Measurements from ENCODE around the gene ADPRH. TPM values are rescaled to one million over a fixed set of nuclear protein-coding genes. Genes with fewer than 3 reads are reported as not detected.
A peak's percentile ranks its signal among the peaks of the same experiment; 100 is the strongest.

The ADPRH gene
- total and polyA plus RNA-seq, 9 donors: 4.0 to 10.3 (median 7.9) TPM

DNA sequence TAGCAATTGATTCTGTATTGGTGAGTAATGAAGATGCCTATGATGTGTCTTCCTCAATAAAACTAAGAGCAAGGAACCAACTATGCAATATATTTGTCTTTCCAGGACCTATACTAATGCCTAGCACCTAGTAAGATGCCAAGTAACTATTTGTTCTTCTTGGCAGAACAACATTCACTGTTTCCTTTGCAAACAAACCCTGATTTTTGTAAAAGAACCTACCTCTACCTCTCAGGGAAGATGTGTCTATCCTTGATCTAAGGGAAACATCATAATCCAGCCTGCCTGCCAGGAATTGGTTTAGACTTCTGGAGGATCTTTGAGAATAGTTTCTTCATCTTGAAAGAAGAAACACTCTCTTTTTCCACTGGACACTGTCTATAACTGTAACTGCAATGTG lies 3.8 kb upstream of the ADPRH start:
- H3K4me3 ChIP-seq (ENCODE audit: low read length): no peak overlapping the region

GRCh38 chr3:119580067-119580760 lies 922 bp downstream of the ADPRH start:
- WGBS (ENCODE audit: insufficient coverage): 16% methylated on average over 6 of the region's 16 CpGs
- peaks cover 6% of the 10 kb centered on the region for H3K4me1 ChIP-seq (ENCODE audit: control insufficient read depth, insufficient read depth, low read length)
- no peaks in the 10 kb centered on the region for H3K9me3 ChIP-seq (replicated peaks; ENCODE audit: control insufficient read depth, low read depth, low read length)
- peak overlapping the region; percentile 95 for H3K27ac ChIP-seq (ENCODE audit: low read length)
- peak; percentile 91 for DNase-seq
- peak overlapping the region; percentile 64 for H3K4me3 ChIP-seq (ENCODE audit: low read length)
- no peaks in the 10 kb centered on the region for H3K27me3 ChIP-seq (ENCODE audit: control insufficient read depth, insufficient read depth, low read length)
- no peaks in the 10 kb centered on the region for H3K36me3 ChIP-seq (ENCODE audit: control insufficient read depth, insufficient read depth, low read length)

More for the DNA sequence above, 3.8 kb upstream of the ADPRH start:
- Histone ChIP-seq H3K36me3 (ENCODE audit: control insufficient read depth, insufficient read depth, low read length) (no peaks in the 10 kb centered on the region), H3K9me3 (replicated peaks; ENCODE audit: control insufficient read depth, low read depth, low read length) (no peaks in the 10 kb centered on the region), H3K27ac (ENCODE audit: low read length) (no peak overlapping the region), H3K27me3 (ENCODE audit: control insufficient read depth, insufficient read depth, low read length) (no peaks in the 10 kb centered on the region), H3K4me1 (ENCODE audit: control insufficient read depth, insufficient read depth, low read length) (peaks cover 9% of the 10 kb centered on the region)
- DNase-seq: no peak

DNA sequence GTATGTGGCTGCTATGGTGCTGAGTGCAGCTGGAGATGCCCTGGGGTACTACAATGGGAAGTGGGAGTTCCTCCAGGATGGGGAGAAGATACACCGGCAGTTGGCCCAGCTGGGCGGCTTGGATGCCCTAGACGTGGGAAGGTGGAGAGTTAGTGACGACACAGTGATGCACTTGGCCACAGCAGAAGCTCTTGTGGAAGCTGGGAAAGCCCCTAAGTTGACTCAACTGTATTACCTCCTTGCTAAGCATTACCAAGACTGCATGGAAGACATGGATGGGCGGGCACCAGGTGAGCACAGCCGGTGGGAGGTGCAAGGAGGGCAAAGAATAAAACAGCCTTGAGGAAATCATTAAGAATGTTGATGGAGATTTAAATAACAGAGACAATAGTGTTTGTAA lies 2.9 kb downstream of the ADPRH start:
- no peaks in the 10 kb centered on the region for H3K9me3 ChIP-seq (replicated peaks; ENCODE audit: control insufficient read depth, low read depth, low read length)
- H3K4me1 ChIP-seq (ENCODE audit: control insufficient read depth, insufficient read depth, low read length): peaks cover 6% of the 10 kb centered on the region
- no peak overlapping the region for H3K27ac ChIP-seq (ENCODE audit: low read length)
- no peaks in the 10 kb centered on the region for H3K27me3 ChIP-seq (ENCODE audit: control insufficient read depth, insufficient read depth, low read length)
- 88% methylated on average over 6 of the region's 6 CpGs for WGBS (ENCODE audit: insufficient coverage)
- H3K4me3 ChIP-seq (ENCODE audit: low read length): no peak overlapping the region
- DNase-seq: no peak
- H3K36me3 ChIP-seq (ENCODE audit: control insufficient read depth, insufficient read depth, low read length): peaks cover 5% of the 10 kb centered on the region

GRCh38 chr3:119585208-119585607 lies 5.9 kb downstream of the ADPRH start:
- no peak for DNase-seq
- no peaks in the 10 kb centered on the region for H3K27me3 ChIP-seq (ENCODE audit: control insufficient read depth, insufficient read depth, low read length)
- peaks cover 2% of the 10 kb centered on the region for H3K9me3 ChIP-seq (replicated peaks; ENCODE audit: control insufficient read depth, low read depth, low read length)
- no peak overlapping the region for H3K4me3 ChIP-seq (ENCODE audit: low read length)
- peaks cover 10% of the 10 kb centered on the region for H3K36me3 ChIP-seq (ENCODE audit: control insufficient read depth, insufficient read depth, low read length)
- H3K4me1 ChIP-seq (ENCODE audit: control insufficient read depth, insufficient read depth, low read length): peaks cover 4% of the 10 kb centered on the region
- WGBS (ENCODE audit: insufficient coverage): 89% methylated on average over 9 of the region's 10 CpGs
- H3K27ac ChIP-seq (ENCODE audit: low read length): no peak overlapping the region

DNA sequence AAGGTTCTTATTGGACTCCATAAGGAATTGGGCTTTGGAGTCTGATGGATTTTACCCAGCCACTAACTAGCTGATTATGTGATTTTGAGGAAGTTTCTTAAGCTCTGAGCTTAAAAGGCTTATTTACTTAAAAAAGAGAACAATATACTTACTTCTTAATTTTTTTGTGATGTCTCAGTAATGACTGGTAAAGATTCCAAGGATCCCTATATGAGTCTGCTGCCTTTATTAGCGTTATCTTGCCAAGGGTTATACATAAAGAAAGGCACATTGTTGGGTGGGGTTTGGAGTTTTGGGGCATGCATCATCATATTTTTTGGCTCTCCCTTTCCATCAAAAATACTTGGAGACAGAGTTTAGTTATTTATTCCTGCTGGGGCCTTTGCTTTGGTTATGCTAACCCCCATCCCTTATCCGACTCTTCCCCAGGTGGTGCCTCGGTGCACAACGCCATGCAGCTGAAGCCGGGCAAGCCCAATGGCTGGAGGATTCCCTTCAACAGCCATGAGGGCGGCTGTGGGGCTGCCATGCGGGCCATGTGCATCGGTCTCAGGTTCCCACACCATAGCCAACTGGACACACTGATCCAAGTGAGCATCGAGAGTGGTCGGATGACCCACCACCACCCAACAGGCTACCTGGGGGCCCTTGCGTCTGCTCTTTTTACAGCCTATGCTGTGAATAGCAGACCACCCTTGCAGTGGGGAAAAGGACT lies 6.7 kb downstream of the ADPRH start:
- DNase-seq: no peak
- no peak overlapping the region for H3K27ac ChIP-seq (ENCODE audit: low read length)
- no peak overlapping the region for H3K4me3 ChIP-seq (ENCODE audit: low read length)
- WGBS (ENCODE audit: insufficient coverage): 89% methylated on average over 8 of the region's 11 CpGs
- no peaks in the 10 kb centered on the region for H3K27me3 ChIP-seq (ENCODE audit: control insufficient read depth, insufficient read depth, low read length)
- peaks cover 7% of the 10 kb centered on the region for H3K9me3 ChIP-seq (replicated peaks; ENCODE audit: control insufficient read depth, low read depth, low read length)
- H3K36me3 ChIP-seq (ENCODE audit: control insufficient read depth, insufficient read depth, low read length): peaks cover 10% of the 10 kb centered on the region
- no peaks in the 10 kb centered on the region for H3K4me1 ChIP-seq (ENCODE audit: control insufficient read depth, insufficient read depth, low read length)

GRCh38 chr3:119586733-119587172 lies 7.5 kb downstream of the ADPRH start:
- Histone ChIP-seq H3K27ac (ENCODE audit: low read length) (no peak overlapping the region), H3K27me3 (ENCODE audit: control insufficient read depth, insufficient read depth, low read length) (no peaks in the 10 kb centered on the region), H3K4me3 (ENCODE audit: low read length) (no peak overlapping the region), H3K4me1 (ENCODE audit: control insufficient read depth, insufficient read depth, low read length) (no peaks in the 10 kb centered on the region), H3K36me3 (ENCODE audit: control insufficient read depth, insufficient read depth, low read length) (peaks cover 10% of the 10 kb centered on the region), H3K9me3 (replicated peaks; ENCODE audit: control insufficient read depth, low read depth, low read length) (peaks cover 7% of the 10 kb centered on the region)
- WGBS (ENCODE audit: insufficient coverage): no CpG with 5 or more reads among the region's 3 CpGs
- DNase-seq: no peak

DNA sequence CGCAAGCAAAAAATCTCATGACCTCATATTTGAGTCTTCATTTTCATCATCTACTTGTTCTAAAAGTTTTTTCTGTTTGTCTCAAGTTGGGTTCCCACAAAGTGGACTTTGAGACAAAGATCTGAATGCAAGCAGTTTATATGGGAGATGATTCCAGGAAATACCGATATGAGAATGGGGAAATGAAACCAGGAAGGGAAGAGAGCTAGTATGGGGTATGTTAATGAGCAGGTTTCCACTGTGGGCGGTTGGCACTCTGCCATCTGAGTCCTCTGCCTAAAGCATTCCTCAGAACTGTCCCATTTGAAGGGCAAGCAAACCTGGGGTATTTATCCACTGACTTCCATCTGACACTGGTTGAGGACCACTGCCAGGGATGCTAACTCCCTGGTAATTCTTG lies 8.8 kb downstream of the ADPRH start:
- Histone ChIP-seq H3K9me3 (replicated peaks; ENCODE audit: control insufficient read depth, low read depth, low read length) (peaks cover 7% of the 10 kb centered on the region), H3K36me3 (ENCODE audit: control insufficient read depth, insufficient read depth, low read length) (peaks cover 10% of the 10 kb centered on the region), H3K4me3 (ENCODE audit: low read length) (no peak overlapping the region), H3K27me3 (ENCODE audit: control insufficient read depth, insufficient read depth, low read length) (no peaks in the 10 kb centered on the region), H3K27ac (ENCODE audit: low read length) (no peak overlapping the region), H3K4me1 (ENCODE audit: control insufficient read depth, insufficient read depth, low read length) (no peaks in the 10 kb centered on the region)
- WGBS (ENCODE audit: insufficient coverage): 73% methylated on average over 2 of the region's 3 CpGs
- peak; percentile 74 for DNase-seq

DNA sequence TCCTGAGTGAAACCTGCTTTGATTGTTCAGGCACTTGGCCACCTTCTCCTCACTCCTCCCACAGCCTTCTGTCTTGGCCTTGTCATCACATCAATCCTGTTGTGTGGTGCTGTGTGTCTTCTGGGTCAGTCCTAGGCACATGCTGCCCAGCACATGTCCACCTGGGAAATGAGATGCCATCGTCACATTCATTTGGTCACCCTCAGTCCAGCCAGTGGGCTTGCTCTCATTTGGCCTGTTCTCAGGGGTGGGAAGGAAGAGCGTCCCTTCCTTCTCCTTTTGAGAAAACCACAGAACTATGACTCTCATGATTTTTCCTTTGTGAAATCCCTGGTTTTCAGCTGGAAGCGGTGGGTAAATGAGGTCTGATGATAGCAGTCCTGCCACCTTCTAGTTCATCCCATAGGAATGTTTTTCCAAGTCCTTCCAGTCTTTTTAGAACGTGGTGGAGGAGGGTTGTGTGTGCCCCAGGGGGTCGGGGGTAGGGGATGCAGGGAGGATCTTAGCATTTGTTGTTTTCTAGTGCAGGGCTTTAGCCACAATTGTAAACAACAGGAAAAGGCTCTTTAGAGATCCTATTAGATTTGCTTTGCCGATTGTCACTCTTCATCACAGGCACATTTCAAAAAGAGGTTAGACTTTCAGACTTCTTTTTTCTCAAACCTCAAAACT lies 9.9 kb downstream of the ADPRH start:
- peak; percentile 42 for DNase-seq
- Histone ChIP-seq H3K36me3 (ENCODE audit: control insufficient read depth, insufficient read depth, low read length) (peaks cover 10% of the 10 kb centered on the region), H3K9me3 (replicated peaks; ENCODE audit: control insufficient read depth, low read depth, low read length) (peaks cover 7% of the 10 kb centered on the region), H3K4me3 (ENCODE audit: low read length) (no peak overlapping the region), H3K27me3 (ENCODE audit: control insufficient read depth, insufficient read depth, low read length) (no peaks in the 10 kb centered on the region), H3K27ac (ENCODE audit: low read length) (no peak overlapping the region), H3K4me1 (ENCODE audit: control insufficient read depth, insufficient read depth, low read length) (no peaks in the 10 kb centered on the region)
- WGBS (ENCODE audit: insufficient coverage): no CpG with 5 or more reads among the region's 6 CpGs

GRCh38 chr3:119590706-119591105 lies 11.4 kb downstream of the ADPRH start:
- WGBS (ENCODE audit: insufficient coverage): 86% methylated on average over 1 of the region's 1 CpG
- H3K4me1 ChIP-seq (ENCODE audit: control insufficient read depth, insufficient read depth, low read length): peaks cover 6% of the 10 kb centered on the region
- H3K9me3 ChIP-seq (replicated peaks; ENCODE audit: control insufficient read depth, low read depth, low read length): peaks cover 7% of the 10 kb centered on the region
- no peaks in the 10 kb centered on the region for H3K27me3 ChIP-seq (ENCODE audit: control insufficient read depth, insufficient read depth, low read length)
- no peak overlapping the region for H3K4me3 ChIP-seq (ENCODE audit: low read length)
- DNase-seq: no peak
- no peak overlapping the region for H3K27ac ChIP-seq (ENCODE audit: low read length)
- H3K36me3 ChIP-seq (ENCODE audit: control insufficient read depth, insufficient read depth, low read length): peaks cover 10% of the 10 kb centered on the region

- H3K27me3 ChIP-seq (ENCODE audit: control insufficient read depth, insufficient read depth, low read length): no peaks in the 10 kb centered on the region
- peaks cover 7% of the 10 kb centered on the region for H3K9me3 ChIP-seq (replicated peaks; ENCODE audit: control insufficient read depth, low read depth, low read length)
- no peak for DNase-seq
- no peak overlapping the region for H3K4me3 ChIP-seq (ENCODE audit: low read length)
- H3K36me3 ChIP-seq (ENCODE audit: control insufficient read depth, insufficient read depth, low read length): no peaks in the 10 kb centered on the region
- H3K27ac ChIP-seq (ENCODE audit: low read length): no peak overlapping the region
- WGBS (ENCODE audit: insufficient coverage): 100% methylated on average over 1 of the region's 1 CpG
- H3K4me1 ChIP-seq (ENCODE audit: control insufficient read depth, insufficient read depth, low read length): peaks cover 16% of the 10 kb centered on the region
Measured at GRCh38 chr3:119592861-119593260, 13.6 kb downstream of the ADPRH start.

Data from muscle of leg (tissue), 11 donors.